Right forelimb (tissue), 1 donor: Measurements from ENCODE around the gene RASGRF1.

Experiments
- DNase-seq: peaks from one replicate; pipeline ENCODE4 v3.0.0-alpha.2; 2018

The RASGRF1 gene

DNA sequence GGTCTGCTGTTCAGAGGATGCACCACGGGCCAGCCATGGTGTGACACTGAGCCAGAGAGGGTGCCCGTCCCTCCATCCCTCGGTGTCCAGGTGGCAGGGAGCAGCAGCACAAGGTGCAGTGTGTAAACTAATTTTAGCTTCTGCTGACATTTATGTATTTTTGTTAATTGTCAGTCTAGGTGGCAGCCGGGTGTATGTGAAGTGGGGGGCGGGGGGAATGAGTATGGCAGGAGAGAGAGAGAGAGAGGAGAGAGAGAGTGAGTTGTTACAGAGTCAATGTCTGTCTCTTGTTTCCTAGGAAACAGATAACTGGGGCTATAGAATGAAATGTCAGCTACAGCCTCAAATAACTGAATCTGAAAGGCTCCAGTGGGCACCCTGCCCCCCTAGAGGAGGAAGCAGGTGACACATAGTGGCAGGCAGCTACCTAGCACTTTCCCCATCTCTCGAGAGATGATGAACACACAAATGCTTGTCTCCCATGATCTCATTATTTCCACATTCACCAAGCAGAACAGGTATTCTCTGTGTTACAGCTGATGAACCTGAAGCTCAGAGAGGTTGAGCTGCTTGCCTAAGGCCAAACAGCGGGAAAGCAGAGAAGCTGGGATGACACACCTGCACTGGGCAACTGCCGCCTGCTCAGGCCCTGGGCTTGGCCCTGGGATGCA lies 24.7 kb downstream of the RASGRF1 start:
- no peak for DNase-seq

- DNase-seq = no peak
Measured at GRCh38 chr15:79065361-79065705, 25.2 kb downstream of the RASGRF1 start.

- DNase-seq = no peak
Measured at GRCh38 chr15:79064496-79064895, 26.1 kb downstream of the RASGRF1 start.

DNA sequence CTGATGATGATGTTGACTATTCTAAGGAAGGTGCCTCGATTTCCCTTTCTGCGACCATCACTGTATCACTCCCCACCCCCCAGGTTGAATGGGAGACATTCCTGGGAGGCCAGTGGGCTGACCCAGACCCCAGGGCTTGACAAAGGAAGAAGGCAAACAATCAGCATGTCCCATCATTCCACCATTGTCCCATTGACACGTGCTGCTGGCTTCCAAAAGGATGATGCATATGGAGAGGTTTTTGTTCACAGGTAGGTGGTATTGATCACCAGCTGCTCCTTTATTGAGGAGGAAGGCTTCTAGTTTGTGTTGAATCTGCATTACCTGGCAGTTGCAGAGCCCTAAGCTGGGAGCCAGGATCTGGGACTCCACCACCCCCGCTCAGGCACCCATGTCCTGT lies 30.4 kb downstream of the RASGRF1 start:
- DNase-seq = no peak

- DNase-seq = no peak
Measured at GRCh38 chr15:79059081-79059572, 31.5 kb downstream of the RASGRF1 start.

GRCh38 chr15:79058260-79058850 lies 32.2 kb downstream of the RASGRF1 start:
- DNase-seq = no peak

- DNase-seq = no peak
Measured at GRCh38 chr15:79057050-79057449, 33.5 kb downstream of the RASGRF1 start.

DNA sequence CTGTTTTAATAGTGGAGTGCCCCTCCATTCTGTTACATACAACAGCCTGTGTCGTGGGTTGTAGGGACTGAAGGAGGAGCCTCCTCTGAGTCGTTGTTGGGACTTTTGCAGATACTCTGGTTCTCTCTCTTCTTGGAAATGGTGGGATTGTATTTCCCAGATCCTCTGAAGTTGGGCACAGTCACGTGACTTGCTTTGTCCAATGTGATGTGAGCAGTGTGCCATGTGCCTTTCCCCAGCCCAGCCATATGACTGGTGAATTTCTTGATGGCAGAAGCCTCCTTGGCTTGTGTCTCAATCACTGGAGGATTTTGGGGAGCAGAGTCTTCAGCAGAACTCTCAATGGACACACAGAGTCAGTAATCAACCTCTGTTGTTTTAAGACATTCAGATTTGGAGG lies 36.2 kb downstream of the RASGRF1 start:
- no peak for DNase-seq

DNA sequence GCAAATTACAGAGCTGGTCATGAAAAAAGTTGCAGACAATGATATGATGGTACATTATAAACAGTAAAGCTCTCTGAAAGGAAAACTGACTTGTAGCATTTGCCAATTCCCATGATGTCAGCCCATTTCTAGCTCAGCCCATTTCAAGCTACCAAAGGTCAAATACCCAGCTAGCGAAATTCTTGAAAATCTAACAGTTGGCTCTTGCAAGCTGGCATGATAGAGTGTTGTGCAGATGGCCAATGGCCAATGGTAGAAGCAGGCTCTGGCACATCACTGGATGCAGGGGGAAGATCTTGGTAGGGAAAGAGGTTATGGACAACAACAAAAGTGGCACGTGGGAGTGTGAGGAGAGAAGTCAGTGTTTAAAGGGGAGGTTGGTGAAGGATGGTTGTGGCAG lies 36.7 kb downstream of the RASGRF1 start:
- DNase-seq = no peak

- no peak for DNase-seq
Measured at GRCh38 chr15:79051941-79052731, 38.4 kb downstream of the RASGRF1 start.

DNA sequence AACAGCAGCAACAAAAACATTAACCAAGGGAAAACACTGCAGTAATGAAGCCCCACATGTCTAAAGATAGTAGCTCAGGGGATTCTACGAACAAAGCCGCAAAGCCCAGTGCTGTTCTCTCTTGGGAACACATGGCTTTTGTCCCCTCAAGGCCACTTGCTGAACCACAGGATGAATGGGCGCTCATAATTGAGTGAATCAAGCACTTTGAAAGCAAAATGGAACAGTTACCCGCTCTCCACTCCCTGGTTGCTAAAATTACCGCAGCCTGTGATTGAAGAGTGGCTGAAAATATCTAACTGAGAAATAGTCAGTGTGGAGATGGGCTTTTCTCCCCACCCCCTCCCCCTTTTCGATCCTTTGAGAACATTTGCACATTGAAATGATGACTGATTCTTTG lies 39.6 kb downstream of the RASGRF1 start:
- DNase-seq = no peak

DNA sequence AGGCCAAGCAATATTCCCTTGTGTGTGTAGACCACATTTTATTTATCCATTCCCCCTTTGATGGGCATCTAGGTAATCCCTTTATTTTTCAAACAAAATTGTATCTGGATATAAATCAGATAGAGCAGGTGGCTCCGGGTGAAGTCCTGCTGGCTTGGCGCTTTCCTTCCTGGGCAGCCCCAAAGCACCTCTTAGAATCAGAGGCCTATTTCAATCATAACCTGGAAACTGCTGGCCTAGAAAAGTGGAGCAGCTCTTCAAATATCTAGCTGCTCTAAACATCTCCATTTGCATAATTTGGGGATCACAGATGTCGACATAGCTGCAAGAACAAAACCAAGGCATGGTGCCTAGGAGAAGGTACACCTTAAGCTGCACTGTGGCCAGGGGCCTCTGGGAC lies 40.2 kb downstream of the RASGRF1 start:
- DNase-seq = no peak

GRCh38 chr15:79049416-79049815 lies 41.2 kb downstream of the RASGRF1 start:
- no peak for DNase-seq

DNA sequence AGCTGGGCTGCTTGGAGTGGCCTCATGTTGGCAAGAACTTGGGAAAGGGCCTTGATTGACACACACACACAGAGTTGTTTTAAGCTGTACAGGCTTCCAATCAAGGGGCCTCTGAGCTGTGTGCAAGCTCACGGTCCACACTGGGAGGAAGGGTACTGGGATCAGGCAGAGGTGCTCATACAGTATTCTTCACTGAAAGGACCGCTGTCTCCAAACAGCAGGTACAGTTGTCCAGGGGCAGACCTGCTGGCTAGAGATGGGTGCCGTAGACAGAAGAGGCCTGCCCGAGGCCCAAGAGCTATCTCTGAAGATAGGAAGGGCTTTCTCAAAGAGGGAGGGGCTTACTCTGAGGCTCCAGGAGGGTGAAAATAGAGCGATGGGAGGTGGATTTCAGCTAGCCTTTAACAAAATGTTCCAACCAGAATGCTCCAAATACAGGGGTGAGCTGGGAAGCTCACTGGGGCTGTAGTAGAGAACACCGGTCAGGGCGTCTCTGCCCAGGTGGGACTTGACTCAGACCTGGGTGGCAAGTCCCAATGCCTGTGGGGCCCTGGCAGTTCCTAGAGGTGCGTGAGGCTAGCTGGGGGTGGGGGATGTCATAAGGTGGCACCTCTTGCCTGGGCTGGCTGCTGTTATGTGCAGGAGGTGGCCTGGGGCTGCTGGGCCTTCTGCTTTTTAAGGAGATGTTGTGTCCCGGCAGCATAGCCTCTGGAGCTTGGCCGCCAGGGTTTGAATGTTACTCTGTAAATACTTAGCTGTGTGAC lies 42.7 kb downstream of the RASGRF1 start:
- no peak for DNase-seq

DNA sequence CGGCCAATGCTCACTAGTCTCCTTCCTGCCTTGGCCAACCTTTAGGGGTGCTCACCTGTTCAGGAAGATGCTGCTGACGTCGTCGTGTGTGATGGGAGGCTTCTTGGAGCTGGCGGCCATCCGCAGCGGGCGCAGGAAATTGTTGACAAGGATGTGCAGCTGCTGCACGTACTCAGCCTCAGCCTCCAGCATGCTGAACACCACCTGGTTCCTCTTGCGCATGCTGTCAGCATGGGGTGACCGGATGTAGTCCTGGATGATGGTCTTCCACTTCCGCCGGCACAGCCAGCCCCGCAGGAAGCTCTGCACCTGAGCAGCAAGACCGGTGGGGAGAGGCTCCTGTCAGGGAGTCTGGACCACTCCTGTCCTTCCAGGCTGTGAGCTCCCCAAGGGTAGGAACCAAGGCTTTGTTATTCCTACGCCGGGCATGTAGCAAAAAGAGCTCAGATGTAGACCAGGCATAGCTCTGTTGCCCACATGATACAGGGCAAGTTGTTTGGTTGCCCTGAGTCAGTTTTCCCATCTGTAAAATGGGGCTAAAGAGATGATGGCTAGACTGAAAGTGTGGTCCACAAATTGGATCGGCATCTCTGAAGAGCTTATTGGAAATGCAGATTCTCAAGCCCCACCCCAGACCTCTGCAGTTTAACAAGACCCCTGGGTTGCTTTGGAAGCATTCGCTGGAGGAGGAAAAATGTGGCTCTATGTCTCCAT lies 43.7 kb downstream of the RASGRF1 start:
- no peak for DNase-seq

DNA sequence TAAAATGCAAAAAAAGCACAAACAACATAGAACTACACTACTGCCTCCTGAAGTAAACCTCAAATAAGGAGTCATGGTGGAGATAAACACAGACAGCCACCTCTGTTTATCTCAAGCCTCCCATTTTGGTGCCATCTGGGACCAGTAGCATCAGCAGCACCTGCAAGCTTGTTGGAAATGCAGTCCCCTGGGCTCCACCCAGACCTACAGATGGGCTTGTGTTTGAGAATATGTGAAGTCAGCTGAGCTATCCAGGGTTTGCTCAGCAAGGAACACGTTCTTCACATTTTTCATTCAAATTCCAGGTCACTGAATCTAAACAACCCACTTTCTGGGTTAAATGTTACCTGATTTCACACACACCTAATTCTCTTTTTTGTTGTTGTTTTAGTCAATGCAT lies 45.5 kb downstream of the RASGRF1 start:
- no peak for DNase-seq

GRCh38 chr15:79042213-79042928 lies 48.2 kb downstream of the RASGRF1 start:
- no peak for DNase-seq

GRCh38 chr15:79041601-79042168 lies 48.9 kb downstream of the RASGRF1 start:
- no peak for DNase-seq

DNA sequence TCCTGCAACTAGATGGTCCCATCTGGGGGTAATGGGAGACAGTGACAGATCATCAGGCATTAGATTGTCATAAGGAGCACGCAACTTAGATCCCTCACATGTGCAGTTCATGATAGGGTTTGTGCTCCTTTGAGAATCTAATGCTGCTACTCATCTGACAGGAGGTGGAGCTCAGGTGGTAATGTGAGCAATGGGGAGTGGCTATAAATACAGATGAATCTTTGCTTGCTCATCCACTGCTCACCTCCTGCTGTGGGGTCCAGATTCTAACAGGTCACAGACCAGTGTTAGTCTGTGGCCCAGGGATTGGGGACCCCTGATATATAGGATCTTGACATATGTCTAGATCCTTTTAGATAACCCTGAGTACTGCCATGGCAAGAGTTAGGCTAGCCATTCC lies 52.7 kb downstream of the RASGRF1 start:
- DNase-seq = no peak

GRCh38 chr15:79036323-79036722 lies 54.3 kb downstream of the RASGRF1 start:
- no peak for DNase-seq

- DNase-seq = no peak
Measured at GRCh38 chr15:79035814-79036213, 54.8 kb downstream of the RASGRF1 start.
